Measurements from ENCODE around the gene ACKR3. TPM values are rescaled to one million over a fixed set of nuclear protein-coding genes. Genes with fewer than 3 reads are reported as not detected.

ACKR3 gene
- total RNA-seq, 4 donors from 2014 or later = 5.9 to 29.5 (median 24.5) TPM

DNA sequence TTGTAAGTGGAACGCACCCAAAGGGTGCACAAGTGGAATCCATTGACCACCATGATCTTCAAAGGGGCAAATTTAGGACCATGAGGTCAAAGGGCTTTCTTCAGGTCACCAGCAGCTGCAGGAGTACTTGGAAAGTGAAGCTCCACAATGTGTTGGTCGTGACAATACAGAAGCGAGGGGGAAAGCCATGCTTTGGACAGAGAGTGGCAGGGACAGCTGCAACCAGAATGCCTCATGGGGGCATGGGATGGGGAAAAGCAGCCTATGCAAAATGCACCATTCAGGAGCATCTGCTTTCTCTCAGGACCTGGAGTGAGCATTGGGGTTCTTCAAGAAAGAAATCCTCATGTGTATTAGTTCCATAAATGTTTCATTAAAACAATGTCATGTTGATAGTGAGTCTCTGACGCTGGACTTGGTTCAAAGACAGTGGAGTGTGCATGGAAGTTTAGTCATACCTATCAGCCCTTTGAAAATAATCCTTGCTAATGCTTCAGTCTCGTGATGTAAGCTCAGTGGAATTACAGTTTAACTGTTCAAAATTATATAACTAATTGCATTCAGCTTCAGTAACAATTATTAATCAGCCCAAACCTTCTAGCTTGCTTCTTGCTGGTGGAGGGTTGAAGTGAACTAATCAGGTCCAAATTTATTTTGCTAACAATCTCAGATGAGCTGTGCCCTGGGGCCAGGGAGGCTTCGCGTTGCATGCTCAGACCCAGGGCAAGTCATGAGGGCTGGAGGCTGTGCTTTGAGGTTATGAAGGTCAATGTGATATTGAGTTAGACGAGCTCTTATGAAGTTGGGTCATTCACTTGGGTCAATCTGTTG is 41.6 kb downstream of the ACKR3 start:
- peaks cover 0 to 38% (median 0%) of the 10 kb centered on the region in 4 donors for H3K27me3 ChIP-seq
- no peak for DNase-seq
- H3K9me3 ChIP-seq = no peaks in the 10 kb centered on the region
- H3K36me3 ChIP-seq = no peaks in the 10 kb centered on the region
- no peak overlapping the region for H3K27ac ChIP-seq
- peaks cover 0 to 3% (median 0%) of the 10 kb centered on the region in 3 donors for H3K4me1 ChIP-seq
- intact Hi-C loops (cut with DNase I) = no loop called here
- no peak overlapping the region for H3K4me3 ChIP-seq
- WGBS, 2 donors = 39 to 58% methylated on average over 6 to 8 of the region's 8 CpGs
- no peak for TF ChIP-seq POLR2A (IDR thresholded peaks at IDR 0.05)
- TF ChIP-seq, protein P1, sequence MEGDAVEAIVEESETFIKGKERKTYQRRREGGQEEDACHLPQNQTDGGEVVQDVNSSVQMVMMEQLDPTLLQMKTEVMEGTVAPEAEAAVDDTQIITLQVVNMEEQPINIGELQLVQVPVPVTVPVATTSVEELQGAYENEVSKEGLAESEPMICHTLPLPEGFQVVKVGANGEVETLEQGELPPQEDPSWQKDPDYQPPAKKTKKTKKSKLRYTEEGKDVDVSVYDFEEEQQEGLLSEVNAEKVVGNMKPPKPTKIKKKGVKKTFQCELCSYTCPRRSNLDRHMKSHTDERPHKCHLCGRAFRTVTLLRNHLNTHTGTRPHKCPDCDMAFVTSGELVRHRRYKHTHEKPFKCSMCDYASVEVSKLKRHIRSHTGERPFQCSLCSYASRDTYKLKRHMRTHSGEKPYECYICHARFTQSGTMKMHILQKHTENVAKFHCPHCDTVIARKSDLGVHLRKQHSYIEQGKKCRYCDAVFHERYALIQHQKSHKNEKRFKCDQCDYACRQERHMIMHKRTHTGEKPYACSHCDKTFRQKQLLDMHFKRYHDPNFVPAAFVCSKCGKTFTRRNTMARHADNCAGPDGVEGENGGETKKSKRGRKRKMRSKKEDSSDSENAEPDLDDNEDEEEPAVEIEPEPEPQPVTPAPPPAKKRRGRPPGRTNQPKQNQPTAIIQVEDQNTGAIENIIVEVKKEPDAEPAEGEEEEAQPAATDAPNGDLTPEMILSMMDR (IDR thresholded peaks at IDR 0.05) = no peak

- Histone ChIP-seq H3K27me3 (peaks cover 0 to 27% (median 0%) of the 10 kb centered on the region in 4 donors), H3K36me3 (no peaks in the 10 kb centered on the region), H3K4me3 (no peak overlapping the region), H3K27ac (no peak overlapping the region), H3K9me3 (no peaks in the 10 kb centered on the region), H3K4me1 (peaks cover 0 to 3% (median 0%) of the 10 kb centered on the region in 3 donors)
- TF ChIP-seq, protein P1 (IDR thresholded peaks at IDR 0.05) = no peak
- TF ChIP-seq POLR2A (IDR thresholded peaks at IDR 0.05) = no peak
- DNase-seq = no peak
- 59 to 69% methylated on average over 8 to 9 of the region's 10 CpGs for WGBS, 2 donors
- intact Hi-C loops (cut with DNase I) = no loop called here
Measured at GRCh38 chr2:236612737-236613136, 43.1 kb downstream of the ACKR3 start.

DNA sequence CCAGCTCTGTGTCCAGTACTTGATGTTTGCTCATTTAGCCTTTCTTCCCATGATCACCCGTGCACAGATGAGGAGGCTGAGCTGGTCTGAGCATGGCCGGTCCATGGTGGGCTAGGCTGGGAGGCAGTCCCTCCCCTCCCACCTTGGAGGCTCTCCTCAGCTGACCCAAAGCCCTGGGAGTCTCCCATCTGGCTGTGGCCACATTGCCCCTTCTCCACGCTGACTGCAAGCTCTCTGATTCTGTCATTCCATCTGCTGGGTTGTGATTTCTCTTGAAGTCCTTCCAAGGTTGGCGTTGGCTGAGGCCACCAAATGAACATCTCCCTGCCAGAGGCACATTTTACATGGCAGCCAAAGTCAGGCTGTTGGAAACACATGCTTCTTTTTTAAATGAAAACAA is 44.0 kb downstream of the ACKR3 start:
- H3K9me3 ChIP-seq = no peaks in the 10 kb centered on the region
- peaks cover 0 to 3% (median 0%) of the 10 kb centered on the region in 3 donors for H3K4me1 ChIP-seq
- TF ChIP-seq POLR2A (IDR thresholded peaks at IDR 0.05) = no peak
- TF ChIP-seq, protein P1 (IDR thresholded peaks at IDR 0.05) = no peak
- intact Hi-C loops (cut with DNase I) = no loop called here
- no peak for DNase-seq
- peaks cover 0 to 29% (median 0%) of the 10 kb centered on the region in 4 donors for H3K27me3 ChIP-seq
- WGBS, 2 donors = 82 to 93% methylated on average over 2 to 4 of the region's 4 CpGs
- no peak overlapping the region for H3K27ac ChIP-seq
- H3K36me3 ChIP-seq = no peaks in the 10 kb centered on the region
- H3K4me3 ChIP-seq = no peak overlapping the region

DNA sequence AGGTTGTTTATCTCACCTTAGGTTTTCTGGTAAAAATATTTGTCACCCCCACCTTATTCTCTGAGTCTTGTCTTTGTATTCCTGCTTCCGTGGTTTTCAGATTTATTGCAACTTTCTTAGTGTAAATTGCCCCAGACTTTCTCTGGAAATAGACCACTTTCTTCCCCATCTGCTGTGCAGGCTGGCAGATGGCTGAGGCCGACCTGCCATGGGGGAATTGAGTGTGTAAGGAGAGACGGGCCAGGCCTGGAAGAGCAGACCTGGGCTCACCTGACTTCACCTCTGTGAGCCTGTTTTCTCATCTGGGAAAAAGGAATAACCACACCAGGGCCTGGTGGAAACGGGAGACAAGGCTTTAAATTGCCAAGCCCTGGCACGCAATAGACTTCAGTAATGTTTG is 44.9 kb downstream of the ACKR3 start:
- Histone ChIP-seq H3K4me1 (peaks cover 0 to 3% (median 0%) of the 10 kb centered on the region in 3 donors), H3K36me3 (no peaks in the 10 kb centered on the region), H3K9me3 (no peaks in the 10 kb centered on the region), H3K27ac (no peak overlapping the region), H3K27me3 (peaks cover 0 to 38% (median 0%) of the 10 kb centered on the region in 4 donors), H3K4me3 (no peak overlapping the region)
- TF ChIP-seq, protein P1 (IDR thresholded peaks at IDR 0.05) = no peak
- WGBS, 2 donors = 91 to 100% methylated on average over 1 to 3 of the region's 5 CpGs
- intact Hi-C loops (cut with DNase I) = no loop called here
- DNase-seq = no peak

- DNase-seq = no peak
- Histone ChIP-seq H3K9me3 (no peaks in the 10 kb centered on the region), H3K4me3 (no peak overlapping the region), H3K27ac (no peak overlapping the region), H3K4me1 (peaks cover 0 to 3% (median 0%) of the 10 kb centered on the region in 3 donors), H3K27me3 (peaks cover 0 to 48% (median 0%) of the 10 kb centered on the region in 4 donors), H3K36me3 (no peaks in the 10 kb centered on the region)
- intact Hi-C loops (cut with DNase I) = no loop called here
- 75 to 100% methylated on average over 3 to 4 of the region's 6 CpGs for whole genome bisulfite sequencing, 2 donors
- TF ChIP-seq, protein P1 (IDR thresholded peaks at IDR 0.05) = no peak
- no peak for TF ChIP-seq POLR2A (IDR thresholded peaks at IDR 0.05)
Measured at GRCh38 chr2:236616031-236616430, 46.4 kb downstream of the ACKR3 start.

Data from esophagus squamous epithelium (tissue), 5 donors.